HCT116 (cell line): Measurements from ENCODE around the gene RASSF5.

ENCODE experiments used
- CTCF ChIP-seq, 3 experiments: fragments of 200-600 bp in 1 of 3; sonication (generic) in 1 of 3; IDR thresholded peaks in 2 of 3; conservative IDR thresholded peaks in 1 of 3; 2 replicates each; pipeline ENCODE4 v1.5.1; 2012 to 2017; ENCODE audit warnings: low read depth in 2 of 3, low read length in 2 of 3, antibody characterized with exemption in 1 of 3, borderline replicate concordance in 1 of 3, control low read depth in 1 of 3, mild to moderate bottlenecking in 1 of 3, mixed read lengths in 1 of 3, mixed run types in 1 of 3, moderate library complexity in 1 of 3; ENCODE audit not compliant: insufficient read depth in 1 of 3
- POLR2A ChIP-seq: IDR thresholded peaks from 2 replicates; pipeline ENCODE4 v1.7.0; 2011; ENCODE audit warnings: borderline replicate concordance; ENCODE audit not compliant: insufficient read depth, insufficient read length; ENCODE audit errors: extremely low read depth
- POLR2AphosphoS5 ChIP-seq: IDR thresholded peaks from 2 replicates; pipeline ENCODE4 v1.6.1; 2011; ENCODE audit warnings: mild to moderate bottlenecking, low read depth, low read length, moderate library complexity
- REST ChIP-seq: IDR thresholded peaks from 2 replicates; pipeline ENCODE4 v1.6.1; 2012; ENCODE audit warnings: low read depth
- SP1 ChIP-seq: IDR thresholded peaks from 2 replicates; pipeline ENCODE4 v1.6.1; 2012; ENCODE audit warnings: low read depth
- ZNF274 ChIP-seq: fragments of 200-500 bp; sonication (Bioruptor generic); IDR thresholded peaks from 2 replicates; pipeline ENCODE4 v1.6.1; 2014; ENCODE audit warnings: mild to moderate bottlenecking, low read depth, low read length, inconsistent platforms

GRCh38 chr1:206516728-206516990, 9.3 kb downstream of the RASSF5 start:
- no peak for TF ChIP-seq REST
- no peak for TF ChIP-seq POLR2AphosphoS5
- TF ChIP-seq POLR2A: no peak
- no peak for TF ChIP-seq CTCF (IDR thresholded peaks at IDR 0.05 in 2 of 3, conservative IDR thresholded peaks at IDR 0.05 in 1 of 3; ENCODE audit: borderline replicate concordance in 1 of 3, insufficient read depth in 1 of 3, low read depth in 2 of 3, low read length in 2 of 3)
- TF ChIP-seq SP1: no peak
- TF ChIP-seq ZNF274: no peak
